ENCODE data around the gene DMD. TPM values are rescaled to one million over a fixed set of nuclear protein-coding genes. Genes with fewer than 3 reads are reported as not detected.

Gene DMD
- total and polyA plus RNA-seq, 12 donors = 28.5 to 228 (median 168) TPM

DNA sequence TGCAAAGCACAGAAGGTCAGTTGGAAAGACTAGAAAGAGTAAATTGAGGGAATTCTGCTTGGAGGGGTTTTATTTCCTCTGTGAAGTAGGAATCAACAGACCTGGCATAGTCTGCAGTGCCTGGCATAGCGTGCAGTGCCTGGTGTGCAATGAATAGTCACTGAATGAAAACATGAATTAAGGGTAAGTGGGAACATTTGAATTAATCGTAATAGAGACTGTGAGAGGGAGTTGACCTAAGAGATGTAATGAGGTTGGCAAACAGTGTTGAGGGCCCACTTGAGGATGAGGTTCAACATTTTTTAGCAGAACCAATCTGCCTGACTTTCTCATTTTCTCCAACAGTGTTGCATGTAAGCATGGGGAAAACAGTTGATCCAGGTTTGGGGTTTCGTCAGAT is 1762.3 kb downstream of the DMD start:
- no peak for DNase-seq
- no peaks in the 10 kb centered on the region for H3K4me1 ChIP-seq
- no peak for ATAC-seq
- H3K4me3 ChIP-seq = no peak overlapping the region
- 81 to 100% methylated on average over 3 of the region's 3 CpGs for WGBS, 2 donors
- intact Hi-C loops (cut with DNase I) = no loop called here
- no peak overlapping the region for H3K27ac ChIP-seq
- no peaks in the 10 kb centered on the region for H3K27me3 ChIP-seq
- TF ChIP-seq, protein P1, sequence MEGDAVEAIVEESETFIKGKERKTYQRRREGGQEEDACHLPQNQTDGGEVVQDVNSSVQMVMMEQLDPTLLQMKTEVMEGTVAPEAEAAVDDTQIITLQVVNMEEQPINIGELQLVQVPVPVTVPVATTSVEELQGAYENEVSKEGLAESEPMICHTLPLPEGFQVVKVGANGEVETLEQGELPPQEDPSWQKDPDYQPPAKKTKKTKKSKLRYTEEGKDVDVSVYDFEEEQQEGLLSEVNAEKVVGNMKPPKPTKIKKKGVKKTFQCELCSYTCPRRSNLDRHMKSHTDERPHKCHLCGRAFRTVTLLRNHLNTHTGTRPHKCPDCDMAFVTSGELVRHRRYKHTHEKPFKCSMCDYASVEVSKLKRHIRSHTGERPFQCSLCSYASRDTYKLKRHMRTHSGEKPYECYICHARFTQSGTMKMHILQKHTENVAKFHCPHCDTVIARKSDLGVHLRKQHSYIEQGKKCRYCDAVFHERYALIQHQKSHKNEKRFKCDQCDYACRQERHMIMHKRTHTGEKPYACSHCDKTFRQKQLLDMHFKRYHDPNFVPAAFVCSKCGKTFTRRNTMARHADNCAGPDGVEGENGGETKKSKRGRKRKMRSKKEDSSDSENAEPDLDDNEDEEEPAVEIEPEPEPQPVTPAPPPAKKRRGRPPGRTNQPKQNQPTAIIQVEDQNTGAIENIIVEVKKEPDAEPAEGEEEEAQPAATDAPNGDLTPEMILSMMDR (IDR thresholded peaks at IDR 0.05) = no peak
- H3K36me3 ChIP-seq = no peaks in the 10 kb centered on the region
- H3K9me3 ChIP-seq = no peaks in the 10 kb centered on the region

DNA sequence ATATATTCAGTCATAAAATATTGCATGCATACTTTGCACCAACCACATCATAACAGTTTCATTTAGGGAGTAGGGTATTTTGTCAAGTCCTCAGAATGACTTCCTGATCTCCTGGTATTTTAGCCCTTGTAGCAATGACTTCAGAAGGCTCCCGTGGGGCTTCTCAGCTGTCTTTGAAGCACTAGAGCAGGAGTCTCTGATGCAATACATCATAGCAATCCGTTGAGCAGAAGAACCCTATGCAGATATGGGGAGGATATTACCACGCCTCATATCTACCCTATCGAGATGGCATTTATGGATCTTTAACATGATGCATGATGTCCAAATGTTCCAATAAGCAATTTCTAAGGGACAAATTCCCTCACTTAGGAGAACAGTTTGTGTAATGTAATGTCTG is 1765.8 kb downstream of the DMD start:
- TF ChIP-seq, protein P1 (IDR thresholded peaks at IDR 0.05) = no peak
- H3K27me3 ChIP-seq = no peaks in the 10 kb centered on the region
- ATAC-seq (no peak), DNase-seq (peak in 1 of 2 donors; percentile 16)
- H3K4me1 ChIP-seq = no peaks in the 10 kb centered on the region
- intact Hi-C loops (cut with DNase I) = loop anchor here in 1 of 10 donors (1.0 kb wide), 1 partner anchor 17 kb away; no protein-coding TSS in a partner anchor
- no peaks in the 10 kb centered on the region for H3K9me3 ChIP-seq
- no peak overlapping the region for H3K4me3 ChIP-seq
- H3K27ac ChIP-seq = no peak overlapping the region
- 54 to 65% methylated on average over 4 of the region's 4 CpGs for WGBS, 2 donors
- H3K36me3 ChIP-seq = no peaks in the 10 kb centered on the region

DNA sequence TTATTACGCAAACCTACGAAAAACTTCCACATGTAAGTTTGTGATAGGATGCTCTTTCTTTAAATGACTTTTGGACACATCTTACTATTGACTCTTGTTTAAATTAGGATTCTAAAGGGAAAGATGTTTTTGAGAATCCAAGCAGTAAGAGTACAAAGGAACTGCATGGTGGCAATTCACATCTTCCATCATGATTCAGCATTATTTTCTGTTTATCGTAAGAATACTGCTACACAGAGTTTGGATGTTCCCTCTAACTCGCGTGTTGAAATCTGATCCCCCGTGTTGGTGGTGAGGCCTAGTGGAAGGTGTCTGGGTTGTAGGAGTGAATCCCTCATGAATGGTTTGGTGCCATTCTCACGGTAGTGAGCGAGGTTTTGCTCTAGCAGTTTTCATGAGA is 1767.7 kb downstream of the DMD start:
- Histone ChIP-seq H3K4me1 (no peaks in the 10 kb centered on the region), H3K36me3 (no peaks in the 10 kb centered on the region), H3K4me3 (no peak overlapping the region), H3K9me3 (no peaks in the 10 kb centered on the region), H3K27me3 (no peaks in the 10 kb centered on the region), H3K27ac (no peak overlapping the region)
- TF ChIP-seq, protein P1 (IDR thresholded peaks at IDR 0.05) = no peak
- intact Hi-C loops (cut with DNase I) = no loop called here
- 93% methylated on average over 8 of the region's 8 CpGs for WGBS, 2 donors
- ATAC-seq (no peak), DNase-seq (no peak)

DNA sequence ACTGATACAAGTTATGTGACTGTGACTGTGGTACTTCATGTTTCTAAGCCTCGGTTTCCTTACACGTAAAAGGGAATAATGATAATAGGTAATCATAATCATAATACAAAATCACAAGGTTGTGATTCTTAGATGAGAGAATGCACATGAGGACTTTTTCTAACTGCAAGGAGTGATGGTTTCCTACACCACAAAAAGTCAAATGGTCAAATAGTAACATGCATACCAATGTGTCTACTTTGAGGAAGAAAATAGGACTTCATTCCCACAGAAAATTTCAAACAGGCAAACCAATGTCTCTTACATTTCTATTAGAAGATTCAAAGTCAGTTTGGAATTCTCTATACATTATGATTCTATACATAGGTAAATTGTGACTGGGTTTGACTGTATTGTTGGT is 1770.8 kb downstream of the DMD start:
- DNase-seq (no peak), ATAC-seq (no peak)
- Histone ChIP-seq H3K27me3 (no peaks in the 10 kb centered on the region), H3K36me3 (no peaks in the 10 kb centered on the region), H3K4me3 (no peak overlapping the region), H3K9me3 (no peaks in the 10 kb centered on the region), H3K27ac (no peak overlapping the region), H3K4me1 (no peaks in the 10 kb centered on the region)
- WGBS, 2 donors = 98% methylated on average over 2 of the region's 2 CpGs
- TF ChIP-seq, protein P1 (IDR thresholded peaks at IDR 0.05) = no peak
- intact Hi-C loops (cut with DNase I) = no loop called here
